ENCODE data around the gene RIPK1. TPM values are rescaled to one million over a fixed set of nuclear protein-coding genes. Genes with fewer than 3 reads are reported as not detected.
"Not testable (repeated sequence)": the region's sequence is repeated elsewhere in the genome, so short reads cannot be mapped to it uniquely, and the experiment has no call there.

The RIPK1 gene
- polyA plus RNA-seq, 1 experiment: 25.9 TPM

GRCh38 chr6:3135668-3136291 is 67.5 kb downstream of the RIPK1 start:
- ChIA-PET POLR2A (no interaction called here), CTCF (interaction anchor here (0.6 to 1.3 kb wide), 5 partner anchors 9 to 27 kb away, joined by 3 to 7 read pairs (median 4); no protein-coding TSS in a partner anchor)
- TF ChIP-seq CTCF (IDR thresholded peaks at IDR 0.05; ENCODE audit: low read depth, low read length): no peak
- H3K9me3 ChIP-seq (ENCODE audit: control insufficient read depth, insufficient read depth, low read length): no peaks in the 10 kb centered on the region; the same call in 1 of the 2 replicates
- no peak overlapping the region for H3K4me3 ChIP-seq (ENCODE audit: low read depth, low read length)
- H3K27me3 ChIP-seq (ENCODE audit: control insufficient read depth, insufficient read depth, low read length): no peaks in the 10 kb centered on the region
- DNase-seq (ENCODE audit: low read depth, low spot score): no peak
- no peak overlapping the region for H3K27ac ChIP-seq (ENCODE audit: low read depth, low read length)

GRCh38 chr6:3136292-3137011 is 68.2 kb downstream of the RIPK1 start:
- no peak for DNase-seq (ENCODE audit: low read depth, low spot score)
- no peaks in the 10 kb centered on the region; the same call in 1 of the 2 replicates for H3K9me3 ChIP-seq (ENCODE audit: control insufficient read depth, insufficient read depth, low read length)
- no peak overlapping the region for H3K27ac ChIP-seq (ENCODE audit: low read depth, low read length)
- no peak for TF ChIP-seq CTCF (IDR thresholded peaks at IDR 0.05; ENCODE audit: low read depth, low read length)
- CTCF ChIA-PET: interaction anchor here (0.8 to 1.3 kb wide), 3 partner anchors 9 to 115 kb away, joined by 3 to 7 read pairs (median 3); no protein-coding TSS in a partner anchor
- POLR2A ChIA-PET: no interaction called here
- H3K27me3 ChIP-seq (ENCODE audit: control insufficient read depth, insufficient read depth, low read length): no peaks in the 10 kb centered on the region
- no peak overlapping the region for H3K4me3 ChIP-seq (ENCODE audit: low read depth, low read length)

GRCh38 chr6:3137057-3137777 is 68.9 kb downstream of the RIPK1 start:
- no peak for TF ChIP-seq CTCF (IDR thresholded peaks at IDR 0.05; ENCODE audit: low read depth, low read length)
- no peaks in the 10 kb centered on the region for H3K9me3 ChIP-seq (ENCODE audit: control insufficient read depth, insufficient read depth, low read length)
- H3K27ac ChIP-seq (ENCODE audit: low read depth, low read length): no peak overlapping the region
- no peaks in the 10 kb centered on the region for H3K27me3 ChIP-seq (ENCODE audit: control insufficient read depth, insufficient read depth, low read length)
- ChIA-PET POLR2A (no interaction called here), CTCF (interaction anchor here (0.8 to 4.1 kb wide), 4 partner anchors 10 to 114 kb away, joined by 3 to 19 read pairs (median 5); no protein-coding TSS in a partner anchor)
- no peak for DNase-seq (ENCODE audit: low read depth, low spot score)
- H3K4me3 ChIP-seq (ENCODE audit: low read depth, low read length): no peak overlapping the region

GRCh38 chr6:3137873-3138272 is 69.6 kb downstream of the RIPK1 start:
- ChIA-PET CTCF (interaction anchor here (4.1 kb wide), 1 partner anchor 12 kb away, joined by 19 read pairs; no protein-coding TSS in a partner anchor), POLR2A (interaction anchor here (1.3 kb wide), 1 partner anchor 25 kb away, joined by 3 read pairs; no protein-coding TSS in a partner anchor)
- not testable (repeated sequence) for DNase-seq (ENCODE audit: low read depth, low spot score); H3K27ac ChIP-seq (ENCODE audit: low read depth, low read length); H3K4me3 ChIP-seq (ENCODE audit: low read depth, low read length); H3K27me3 ChIP-seq (ENCODE audit: control insufficient read depth, insufficient read depth, low read length); H3K9me3 ChIP-seq (ENCODE audit: control insufficient read depth, insufficient read depth, low read length)

- H3K27ac ChIP-seq (ENCODE audit: low read depth, low read length): peak overlapping the region; percentile 61
- DNase-seq (ENCODE audit: low read depth, low spot score): no peak
- H3K9me3 ChIP-seq (ENCODE audit: control insufficient read depth, insufficient read depth, low read length): no peaks in the 10 kb centered on the region
- no peaks in the 10 kb centered on the region for H3K27me3 ChIP-seq (ENCODE audit: control insufficient read depth, insufficient read depth, low read length)
- no peak for TF ChIP-seq CTCF (IDR thresholded peaks at IDR 0.05; ENCODE audit: low read depth, low read length)
- H3K4me3 ChIP-seq (ENCODE audit: low read depth, low read length): no peak overlapping the region
- ChIA-PET POLR2A (interaction anchor here (1.3 kb wide), 1 partner anchor 24 kb away, joined by 3 read pairs; no protein-coding TSS in a partner anchor), CTCF (interaction anchor here (0.6 to 4.1 kb wide), 2 partner anchors 12 to 113 kb away, joined by 4 to 19 read pairs; no protein-coding TSS in a partner anchor)
Measured at GRCh38 chr6:3138341-3138740, 70.0 kb downstream of the RIPK1 start.
